ENCODE measurements around the gene PEDS1.

Gene PEDS1

GRCh38 chr20:50125279-50125678, 28.2 kb downstream of the PEDS1 start:
- Histone ChIP-seq H3K9me3 (ENCODE audit: control insufficient read depth, low read length) (no peaks in the 10 kb centered on the region), H3K4me1 (peaks cover 25% of the 10 kb centered on the region), H3K27me3 (ENCODE audit: control insufficient read depth, insufficient read depth, low read length) (no peaks in the 10 kb centered on the region), H3K36me3 (ENCODE audit: control insufficient read depth, insufficient read depth, low read length) (no peaks in the 10 kb centered on the region), H3K4me2 (ENCODE audit: low read length) (no peak overlapping the region), H3K9ac (no peak overlapping the region), H2AFZ (no peak overlapping the region), H3K79me2 (peaks cover 29% of the 10 kb centered on the region), H3K27ac (no peak overlapping the region), H3K4me3 (ENCODE audit: low read depth, low read length) (no peak overlapping the region)
- TF ChIP-seq, protein P1, sequence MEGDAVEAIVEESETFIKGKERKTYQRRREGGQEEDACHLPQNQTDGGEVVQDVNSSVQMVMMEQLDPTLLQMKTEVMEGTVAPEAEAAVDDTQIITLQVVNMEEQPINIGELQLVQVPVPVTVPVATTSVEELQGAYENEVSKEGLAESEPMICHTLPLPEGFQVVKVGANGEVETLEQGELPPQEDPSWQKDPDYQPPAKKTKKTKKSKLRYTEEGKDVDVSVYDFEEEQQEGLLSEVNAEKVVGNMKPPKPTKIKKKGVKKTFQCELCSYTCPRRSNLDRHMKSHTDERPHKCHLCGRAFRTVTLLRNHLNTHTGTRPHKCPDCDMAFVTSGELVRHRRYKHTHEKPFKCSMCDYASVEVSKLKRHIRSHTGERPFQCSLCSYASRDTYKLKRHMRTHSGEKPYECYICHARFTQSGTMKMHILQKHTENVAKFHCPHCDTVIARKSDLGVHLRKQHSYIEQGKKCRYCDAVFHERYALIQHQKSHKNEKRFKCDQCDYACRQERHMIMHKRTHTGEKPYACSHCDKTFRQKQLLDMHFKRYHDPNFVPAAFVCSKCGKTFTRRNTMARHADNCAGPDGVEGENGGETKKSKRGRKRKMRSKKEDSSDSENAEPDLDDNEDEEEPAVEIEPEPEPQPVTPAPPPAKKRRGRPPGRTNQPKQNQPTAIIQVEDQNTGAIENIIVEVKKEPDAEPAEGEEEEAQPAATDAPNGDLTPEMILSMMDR (IDR thresholded peaks at IDR 0.05), result no peak

DNA sequence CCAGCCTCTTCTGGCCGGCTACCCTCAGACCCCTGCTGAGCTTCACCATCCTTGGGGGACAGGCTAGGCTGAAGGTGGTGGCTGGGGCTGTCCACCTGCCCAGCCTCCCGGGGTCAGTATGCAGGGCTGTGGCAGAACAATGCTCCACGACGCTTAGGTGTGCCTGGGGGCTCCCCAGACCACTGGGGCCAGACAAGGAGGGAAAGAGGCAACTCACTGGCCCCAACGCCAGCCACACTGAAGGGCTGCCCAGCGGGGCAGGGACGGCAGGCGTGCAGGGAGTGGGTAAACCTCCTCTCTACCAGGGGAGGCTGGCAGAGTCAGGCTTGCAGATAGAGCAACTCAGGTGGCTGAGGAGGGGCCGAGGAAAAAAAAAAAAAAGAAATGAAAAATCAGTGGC, 29.0 kb downstream of the PEDS1 start:
- Histone ChIP-seq H2AFZ (no peak overlapping the region), H3K4me2 (ENCODE audit: low read length) (no peak overlapping the region), H3K9me3 (ENCODE audit: control insufficient read depth, low read length) (no peaks in the 10 kb centered on the region), H3K9ac (no peak overlapping the region), H3K36me3 (ENCODE audit: control insufficient read depth, insufficient read depth, low read length) (no peaks in the 10 kb centered on the region), H3K4me3 (ENCODE audit: low read depth, low read length) (no peak overlapping the region), H3K79me2 (peaks cover 21% of the 10 kb centered on the region), H3K27ac (no peak overlapping the region), H3K4me1 (peaks cover 24% of the 10 kb centered on the region), H3K27me3 (ENCODE audit: control insufficient read depth, insufficient read depth, low read length) (no peaks in the 10 kb centered on the region)
- TF ChIP-seq, protein P1 (IDR thresholded peaks at IDR 0.05), result no peak

DNA sequence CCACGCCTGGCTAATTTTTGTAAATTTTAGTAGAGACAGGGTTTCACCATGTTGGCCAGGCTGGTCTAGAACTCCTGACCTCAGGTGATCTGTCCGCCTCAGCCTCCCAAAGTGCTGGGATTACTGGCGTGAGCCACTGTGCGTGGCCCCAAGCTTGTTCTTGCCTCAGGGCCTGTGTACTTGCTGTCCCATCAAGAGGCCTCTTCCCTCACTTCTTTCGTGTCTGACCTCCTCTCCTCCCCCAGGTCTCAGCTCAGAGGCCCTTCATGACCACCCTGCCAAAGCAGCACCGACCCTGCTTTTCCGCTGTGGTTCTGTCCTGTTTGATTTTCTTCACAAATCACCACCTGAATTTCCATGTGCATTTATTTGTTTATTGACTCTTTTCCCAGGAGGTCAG, 30.1 kb downstream of the PEDS1 start:
- Histone ChIP-seq H3K36me3 (ENCODE audit: control insufficient read depth, insufficient read depth, low read length) (no peaks in the 10 kb centered on the region), H3K4me2 (ENCODE audit: low read length) (no peak overlapping the region), H3K4me1 (peaks cover 24% of the 10 kb centered on the region), H3K9me3 (ENCODE audit: control insufficient read depth, low read length) (no peaks in the 10 kb centered on the region), H3K27ac (no peak overlapping the region), H3K4me3 (ENCODE audit: low read depth, low read length) (no peak overlapping the region), H2AFZ (no peak overlapping the region), H3K79me2 (peaks cover 11% of the 10 kb centered on the region), H3K27me3 (ENCODE audit: control insufficient read depth, insufficient read depth, low read length) (no peaks in the 10 kb centered on the region), H3K9ac (no peak overlapping the region)
- TF ChIP-seq, protein P1 (IDR thresholded peaks at IDR 0.05), result no peak

GRCh38 chr20:50122763-50123162, 30.8 kb downstream of the PEDS1 start:
- no peaks in the 10 kb centered on the region for H3K9me3 ChIP-seq (ENCODE audit: control insufficient read depth, low read length)
- no peak overlapping the region for H3K27ac ChIP-seq
- no peak overlapping the region for H3K4me2 ChIP-seq (ENCODE audit: low read length)
- H3K36me3 ChIP-seq (ENCODE audit: control insufficient read depth, insufficient read depth, low read length), result no peaks in the 10 kb centered on the region
- TF ChIP-seq, protein P1 (IDR thresholded peaks at IDR 0.05), result no peak
- no peak overlapping the region for H3K4me3 ChIP-seq (ENCODE audit: low read depth, low read length)
- H3K4me1 ChIP-seq, result peaks cover 24% of the 10 kb centered on the region
- H3K9ac ChIP-seq, result no peak overlapping the region
- H3K79me2 ChIP-seq, result peaks cover 6% of the 10 kb centered on the region
- no peak overlapping the region for H2AFZ ChIP-seq
- no peaks in the 10 kb centered on the region for H3K27me3 ChIP-seq (ENCODE audit: control insufficient read depth, insufficient read depth, low read length)

GRCh38 chr20:50121858-50122271, 31.7 kb downstream of the PEDS1 start:
- TF ChIP-seq, protein P1 (IDR thresholded peaks at IDR 0.05), result no peak

More at GRCh38 chr20:50121858-50122271, 31.7 kb downstream of the PEDS1 start:
- H3K27ac ChIP-seq, result peak overlapping the region; percentile 67
- H3K36me3 ChIP-seq (ENCODE audit: control insufficient read depth, insufficient read depth, low read length), result no peaks in the 10 kb centered on the region
- H3K9me3 ChIP-seq (ENCODE audit: control insufficient read depth, low read length), result no peaks in the 10 kb centered on the region
- no peak overlapping the region for H2AFZ ChIP-seq
- H3K9ac ChIP-seq, result no peak overlapping the region
- H3K79me2 ChIP-seq, result peaks cover 3% of the 10 kb centered on the region
- no peaks in the 10 kb centered on the region for H3K27me3 ChIP-seq (ENCODE audit: control insufficient read depth, insufficient read depth, low read length)
- H3K4me3 ChIP-seq (ENCODE audit: low read depth, low read length), result no peak overlapping the region
- H3K4me1 ChIP-seq, result peaks cover 17% of the 10 kb centered on the region
- no peak overlapping the region for H3K4me2 ChIP-seq (ENCODE audit: low read length)
